GM12878 (cell line): ENCODE results near the gene TDRKH. TPM values are rescaled to one million over a fixed set of nuclear protein-coding genes. Genes with fewer than 3 reads are reported as not detected.

Source experiments
- CREB1 ChIP-seq: IDR thresholded peaks from 2 replicates; pipeline ENCODE4 v1.6.1; 2012; ENCODE audit warnings: low read depth, mild to moderate bottlenecking, inconsistent platforms
- ETV6 ChIP-seq, 2 experiments: fragments of 450-650 bp in 1 of 2; IDR thresholded peaks in 1 of 2; conservative IDR thresholded peaks in 1 of 2; 2 replicates each; pipeline ENCODE4 v1.6.1; 2014; ENCODE audit warnings: antibody characterized with exemption in 1 of 2, borderline replicate concordance in 1 of 2, low read depth in 1 of 2, mild to moderate bottlenecking in 1 of 2, moderate library complexity in 1 of 2
- HDGF ChIP-seq: fragments of 450-650 bp; IDR thresholded peaks from 2 replicates; pipeline ENCODE4 v1.6.1; 2016; ENCODE audit warnings: antibody characterized with exemption
- MTA3 ChIP-seq: IDR thresholded peaks from 2 replicates; pipeline ENCODE4 v1.6.1; 2012; ENCODE audit warnings: low read length, inconsistent platforms, borderline replicate concordance
- MYB ChIP-seq: fragments of 150-350 bp; IDR thresholded peaks from 2 replicates; pipeline ENCODE4 v1.6.1; 2014; ENCODE audit warnings: mild to moderate bottlenecking, low read depth, low read length, borderline replicate concordance
- TARDBP ChIP-seq: IDR thresholded peaks from 2 replicates; pipeline ENCODE4 v1.6.1; 2016; ENCODE audit warnings: borderline replicate concordance
- TCF3 ChIP-seq: IDR thresholded peaks from 2 replicates; pipeline ENCODE4 v1.6.1; 2012; ENCODE audit warnings: low read depth, mild to moderate bottlenecking, low read length, borderline replicate concordance; ENCODE audit not compliant: insufficient read depth
- polyA plus RNA-seq, 11 experiments: library from polyadenylated mRNA; depleted of rRNA in 4 of 11; unstranded in 6 of 11; stranded (reverse) in 5 of 11; fragments of >200 nt; fragmentation: Nextera tagmentation in 4 of 11; fragmentation: Illumina TruSeq in 1 of 11; extraction: Ambion mirVana in 4 of 11; extraction: Trizol in 1 of 11; gene quantifications; 1 replicate in 1 of 11; 2 replicates in 10 of 11; pipeline versions ENCODE4 v1.2.1 to v1.2.3, GENCODE V29; 2011 to 2016; ENCODE audit warnings: inconsistent platforms in 2 of 11, missing spikeins in 2 of 11, low read depth in 1 of 11
- total RNA-seq, 4 experiments: library from RNA; depleted of rRNA in 3 of 4; stranded (reverse); fragments of >200 nt in 3 of 4; fragmentation: Illumina TruSeq in 1 of 4; extraction: Trizol in 1 of 4; gene quantifications; 2 replicates each; pipeline versions ENCODE4 v1.2.1 to v1.2.3, GENCODE V29; 2013 to 2021
- TF ChIP-seq, protein P1 (sequence below): IDR thresholded peaks from 2 replicates; pipeline ENCODE4 v1.6.1; 2012; ENCODE audit warnings: improper control_type of control experiment, low read depth, low read length; ENCODE audit not compliant: insufficient replicate concordance
- TF ChIP-seq, protein P2 (sequence below): fragments of 450-650 bp; formaldehyde crosslinking; IDR thresholded peaks from 2 replicates; pipeline ENCODE4 v1.4.0; 2020; ENCODE audit warnings: mild to moderate bottlenecking, moderate library complexity

The TDRKH gene
- total and polyA plus RNA-seq, 10 of the 15 experiments (the other 5 are each of a cell fraction or from before 2014, with no cell fraction given) = 1.3 to 8.4 (median 2.9) TPM

DNA sequence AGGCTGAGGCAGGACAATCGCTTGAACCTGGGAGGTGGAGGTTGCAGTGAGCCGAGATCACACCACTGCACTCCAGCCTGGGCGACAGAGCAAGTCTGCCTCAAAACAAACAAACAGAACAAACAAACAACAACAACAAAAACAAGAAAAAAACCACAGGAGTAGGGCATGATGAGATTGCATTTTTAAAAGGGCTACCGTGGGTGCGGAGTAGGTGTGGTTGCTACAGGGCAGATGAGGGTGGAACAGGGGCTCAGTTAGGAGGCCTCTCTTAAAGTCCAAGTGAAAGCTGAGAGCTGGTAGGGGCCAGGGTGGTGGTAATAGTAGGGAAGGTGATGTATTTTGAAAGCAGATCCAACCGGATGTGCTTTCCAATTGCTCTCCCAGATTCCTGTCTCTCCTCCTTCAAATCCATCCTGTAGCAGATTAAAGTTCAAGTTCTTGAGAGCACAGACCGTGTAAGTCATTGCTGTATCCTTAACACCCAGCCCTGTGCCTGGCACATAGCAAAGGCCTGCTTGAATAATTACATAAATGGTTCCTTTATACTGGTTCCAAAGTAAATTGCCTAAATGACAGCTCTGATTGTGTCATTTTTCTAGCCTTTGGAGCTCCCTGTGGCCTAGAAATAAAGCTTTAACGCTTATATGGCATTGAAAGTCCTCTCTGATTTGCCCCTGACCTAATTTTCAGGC lies 19.1 kb upstream of the TDRKH start (continued):
- TF ChIP-seq TCF3 (no peak), CREB1 (no peak), HDGF (no peak), MTA3 (no peak), ETV6 (conservative IDR thresholded peaks at IDR 0.05 in 1 of 2, IDR thresholded peaks at IDR 0.05 in 1 of 2; ENCODE audit: borderline replicate concordance in 1 of 2, low read depth in 1 of 2) (no peak), TARDBP (no peak), MYB (no peak)
- TF ChIP-seq, protein P1, sequence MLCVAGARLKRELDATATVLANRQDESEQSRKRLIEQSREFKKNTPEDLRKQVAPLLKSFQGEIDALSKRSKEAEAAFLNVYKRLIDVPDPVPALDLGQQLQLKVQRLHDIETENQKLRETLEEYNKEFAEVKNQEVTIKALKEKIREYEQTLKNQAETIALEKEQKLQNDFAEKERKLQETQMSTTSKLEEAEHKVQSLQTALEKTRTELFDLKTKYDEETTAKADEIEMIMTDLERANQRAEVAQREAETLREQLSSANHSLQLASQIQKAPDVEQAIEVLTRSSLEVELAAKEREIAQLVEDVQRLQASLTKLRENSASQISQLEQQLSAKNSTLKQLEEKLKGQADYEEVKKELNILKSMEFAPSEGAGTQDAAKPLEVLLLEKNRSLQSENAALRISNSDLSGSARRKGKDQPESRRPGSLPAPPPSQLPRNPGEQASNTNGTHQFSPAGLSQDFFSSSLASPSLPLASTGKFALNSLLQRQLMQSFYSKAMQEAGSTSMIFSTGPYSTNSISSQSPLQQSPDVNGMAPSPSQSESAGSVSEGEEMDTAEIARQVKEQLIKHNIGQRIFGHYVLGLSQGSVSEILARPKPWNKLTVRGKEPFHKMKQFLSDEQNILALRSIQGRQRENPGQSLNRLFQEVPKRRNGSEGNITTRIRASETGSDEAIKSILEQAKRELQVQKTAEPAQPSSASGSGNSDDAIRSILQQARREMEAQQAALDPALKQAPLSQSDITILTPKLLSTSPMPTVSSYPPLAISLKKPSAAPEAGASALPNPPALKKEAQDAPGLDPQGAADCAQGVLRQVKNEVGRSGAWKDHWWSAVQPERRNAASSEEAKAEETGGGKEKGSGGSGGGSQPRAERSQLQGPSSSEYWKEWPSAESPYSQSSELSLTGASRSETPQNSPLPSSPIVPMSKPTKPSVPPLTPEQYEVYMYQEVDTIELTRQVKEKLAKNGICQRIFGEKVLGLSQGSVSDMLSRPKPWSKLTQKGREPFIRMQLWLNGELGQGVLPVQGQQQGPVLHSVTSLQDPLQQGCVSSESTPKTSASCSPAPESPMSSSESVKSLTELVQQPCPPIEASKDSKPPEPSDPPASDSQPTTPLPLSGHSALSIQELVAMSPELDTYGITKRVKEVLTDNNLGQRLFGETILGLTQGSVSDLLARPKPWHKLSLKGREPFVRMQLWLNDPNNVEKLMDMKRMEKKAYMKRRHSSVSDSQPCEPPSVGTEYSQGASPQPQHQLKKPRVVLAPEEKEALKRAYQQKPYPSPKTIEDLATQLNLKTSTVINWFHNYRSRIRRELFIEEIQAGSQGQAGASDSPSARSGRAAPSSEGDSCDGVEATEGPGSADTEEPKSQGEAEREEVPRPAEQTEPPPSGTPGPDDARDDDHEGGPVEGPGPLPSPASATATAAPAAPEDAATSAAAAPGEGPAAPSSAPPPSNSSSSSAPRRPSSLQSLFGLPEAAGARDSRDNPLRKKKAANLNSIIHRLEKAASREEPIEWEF = no peak
- TF ChIP-seq, protein P2, sequence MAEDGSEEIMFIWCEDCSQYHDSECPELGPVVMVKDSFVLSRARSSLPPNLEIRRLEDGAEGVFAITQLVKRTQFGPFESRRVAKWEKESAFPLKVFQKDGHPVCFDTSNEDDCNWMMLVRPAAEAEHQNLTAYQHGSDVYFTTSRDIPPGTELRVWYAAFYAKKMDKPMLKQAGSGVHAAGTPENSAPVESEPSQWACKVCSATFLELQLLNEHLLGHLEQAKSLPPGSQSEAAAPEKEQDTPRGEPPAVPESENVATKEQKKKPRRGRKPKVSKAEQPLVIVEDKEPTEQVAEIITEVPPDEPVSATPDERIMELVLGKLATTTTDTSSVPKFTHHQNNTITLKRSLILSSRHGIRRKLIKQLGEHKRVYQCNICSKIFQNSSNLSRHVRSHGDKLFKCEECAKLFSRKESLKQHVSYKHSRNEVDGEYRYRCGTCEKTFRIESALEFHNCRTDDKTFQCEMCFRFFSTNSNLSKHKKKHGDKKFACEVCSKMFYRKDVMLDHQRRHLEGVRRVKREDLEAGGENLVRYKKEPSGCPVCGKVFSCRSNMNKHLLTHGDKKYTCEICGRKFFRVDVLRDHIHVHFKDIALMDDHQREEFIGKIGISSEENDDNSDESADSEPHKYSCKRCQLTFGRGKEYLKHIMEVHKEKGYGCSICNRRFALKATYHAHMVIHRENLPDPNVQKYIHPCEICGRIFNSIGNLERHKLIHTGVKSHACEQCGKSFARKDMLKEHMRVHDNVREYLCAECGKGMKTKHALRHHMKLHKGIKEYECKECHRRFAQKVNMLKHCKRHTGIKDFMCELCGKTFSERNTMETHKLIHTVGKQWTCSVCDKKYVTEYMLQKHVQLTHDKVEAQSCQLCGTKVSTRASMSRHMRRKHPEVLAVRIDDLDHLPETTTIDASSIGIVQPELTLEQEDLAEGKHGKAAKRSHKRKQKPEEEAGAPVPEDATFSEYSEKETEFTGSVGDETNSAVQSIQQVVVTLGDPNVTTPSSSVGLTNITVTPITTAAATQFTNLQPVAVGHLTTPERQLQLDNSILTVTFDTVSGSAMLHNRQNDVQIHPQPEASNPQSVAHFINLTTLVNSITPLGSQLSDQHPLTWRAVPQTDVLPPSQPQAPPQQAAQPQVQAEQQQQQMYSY (CRISPR knock-in tag) = no peak
